HG02588 (cell line): ENCODE results near the gene HSBP1L1.

ENCODE experiments used
- ATAC-seq: cut with Tn5 transposase; IDR thresholded peaks from one replicate; pipeline ENCODE4 v1.9.1; 2021; ENCODE audit warnings: mild to moderate bottlenecking, moderate library complexity; ENCODE audit not compliant: unreplicated experiment

Gene HSBP1L1

DNA sequence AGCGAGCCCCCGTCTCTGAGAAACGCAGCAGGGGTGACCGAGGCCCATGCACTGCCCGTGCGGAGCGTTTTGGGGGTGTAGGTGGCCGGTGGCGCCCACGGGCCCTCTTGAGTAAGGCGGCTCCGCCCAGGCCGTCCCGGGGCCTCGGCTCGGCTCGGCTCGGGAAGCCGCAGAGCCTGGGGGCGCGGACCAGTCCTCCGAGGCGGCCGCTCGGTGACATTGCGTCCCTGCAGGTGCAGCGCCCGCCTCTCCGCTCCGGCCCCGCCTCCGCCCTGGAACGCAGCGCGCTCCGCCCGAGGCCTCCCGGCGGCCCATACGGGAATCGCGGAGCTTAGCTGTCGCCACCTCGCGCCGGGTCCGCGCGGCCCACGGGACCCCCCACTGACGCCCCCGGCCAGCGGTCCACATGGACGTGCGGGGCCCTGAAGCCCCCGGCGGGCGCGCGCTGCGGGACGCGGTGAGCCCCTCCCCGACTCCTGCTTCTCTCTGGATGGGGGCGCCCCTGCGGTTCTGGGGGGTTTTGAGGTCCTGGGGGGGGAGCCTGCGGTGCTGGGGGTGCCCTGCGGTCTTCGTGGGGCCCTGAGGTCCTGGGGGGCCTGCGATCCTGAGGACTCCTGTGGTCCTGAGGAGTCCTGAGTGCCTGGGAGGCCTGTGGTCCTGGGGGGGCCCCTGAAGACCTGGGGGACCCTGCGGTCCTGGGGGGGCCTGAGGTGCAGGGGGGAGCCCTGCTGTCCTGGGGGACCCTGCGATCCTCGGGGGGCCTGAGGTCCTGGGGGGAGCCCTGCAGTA lies at the start of gene HSBP1L1:
HSBP1L1 (plus strand) TSS at position 314 of the 789 bp plus-strand sequence; CDS start at position 407, 93 bp downstream.
- peak; percentile 60 for ATAC-seq

DNA sequence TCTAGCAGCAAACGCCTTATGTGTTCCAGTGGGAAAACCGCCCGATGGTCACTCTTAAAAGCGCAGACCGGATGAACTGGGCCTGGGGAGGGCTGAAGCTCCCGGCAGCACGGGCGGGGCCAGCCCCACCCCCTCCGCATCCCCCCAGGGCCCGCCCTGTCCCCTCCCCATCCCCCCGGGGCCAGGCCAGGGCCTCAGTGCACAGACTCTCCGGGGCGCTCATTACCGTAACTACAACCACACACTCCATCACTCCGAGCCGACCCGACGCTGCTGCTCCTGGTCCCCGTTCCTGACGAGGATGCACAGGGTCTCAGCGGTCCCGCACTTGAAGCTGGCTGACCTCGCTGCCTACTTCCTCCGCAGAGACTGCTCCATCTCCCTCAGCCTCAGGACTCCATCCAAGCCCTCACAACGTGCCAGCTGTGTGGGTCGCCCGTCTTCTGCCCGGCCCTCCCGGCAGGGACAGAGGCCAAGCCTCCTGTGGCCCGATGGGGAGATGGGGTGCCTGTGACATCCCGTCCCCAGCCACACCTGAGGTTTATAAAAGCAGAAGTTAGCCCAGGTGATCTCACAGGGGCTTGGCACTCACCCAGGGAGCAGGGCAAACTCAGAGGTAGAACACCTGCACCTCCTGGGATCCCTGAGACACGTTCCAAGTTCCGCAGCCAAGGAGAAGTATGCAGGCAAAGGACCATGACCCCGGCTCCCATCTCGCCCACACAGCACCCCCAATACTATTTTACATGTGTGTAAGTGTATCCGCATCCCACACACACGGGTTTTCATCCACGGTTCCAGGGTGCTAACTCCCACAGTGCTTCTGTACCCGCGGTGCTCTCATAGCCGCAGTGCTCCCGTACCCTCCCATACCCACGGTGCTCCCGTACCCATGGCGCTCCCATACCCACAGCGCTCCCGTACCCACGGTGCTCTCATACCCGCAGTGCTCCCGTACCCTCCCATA lies 49.0 kb upstream of the HSBP1L1 start:
- ATAC-seq, result no peak

DNA sequence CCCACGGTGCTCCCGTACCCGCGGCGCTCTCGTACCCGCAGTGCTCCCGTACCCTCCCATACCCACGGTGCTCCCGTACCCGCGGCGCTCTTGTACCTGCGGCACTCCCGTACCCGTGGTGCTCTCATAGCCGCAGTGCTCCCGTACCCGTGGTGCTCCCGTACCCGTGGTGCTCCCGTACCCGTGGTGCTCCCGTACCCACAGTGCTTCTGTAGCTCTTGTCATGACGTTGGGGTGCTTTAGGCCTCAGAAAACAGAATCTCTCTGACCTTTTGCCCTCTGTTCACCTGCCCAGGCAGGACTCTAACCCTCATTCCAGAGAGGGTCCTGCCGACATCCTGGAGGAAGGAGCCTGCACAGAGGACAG lies 48.3 kb upstream of the HSBP1L1 start:
- ATAC-seq, result no peak

DNA sequence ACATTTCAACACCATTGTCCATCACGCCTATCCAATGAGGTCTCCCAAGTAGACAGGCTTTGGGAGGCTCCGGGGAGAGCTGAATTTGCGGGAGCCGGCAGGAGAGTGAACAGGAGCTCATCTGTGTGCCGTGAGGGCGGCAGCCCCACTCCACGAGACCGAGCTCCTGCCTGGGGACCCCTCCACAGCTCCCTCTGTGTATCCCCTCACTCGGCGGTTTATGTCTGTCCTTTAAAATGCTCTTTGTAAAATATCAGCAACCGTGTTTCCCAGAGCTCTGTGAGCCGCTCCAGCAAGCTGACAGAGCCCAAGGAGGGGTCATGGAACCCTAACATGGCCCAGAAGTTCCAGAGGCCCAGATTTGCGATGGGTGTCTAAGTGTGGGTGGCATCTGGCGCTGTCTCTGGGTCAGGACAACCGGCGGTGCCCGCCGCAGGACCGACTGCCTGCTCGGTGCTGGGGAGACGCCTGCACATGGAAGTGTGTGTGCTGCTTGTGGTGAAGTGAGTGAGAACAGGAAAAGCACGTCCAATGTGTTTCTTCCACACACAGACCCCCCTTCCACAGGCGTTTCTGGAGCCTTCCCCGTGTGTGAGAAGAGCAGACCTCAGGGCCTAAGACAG lies 47.8 kb upstream of the HSBP1L1 start:
- ATAC-seq, result no peak

DNA sequence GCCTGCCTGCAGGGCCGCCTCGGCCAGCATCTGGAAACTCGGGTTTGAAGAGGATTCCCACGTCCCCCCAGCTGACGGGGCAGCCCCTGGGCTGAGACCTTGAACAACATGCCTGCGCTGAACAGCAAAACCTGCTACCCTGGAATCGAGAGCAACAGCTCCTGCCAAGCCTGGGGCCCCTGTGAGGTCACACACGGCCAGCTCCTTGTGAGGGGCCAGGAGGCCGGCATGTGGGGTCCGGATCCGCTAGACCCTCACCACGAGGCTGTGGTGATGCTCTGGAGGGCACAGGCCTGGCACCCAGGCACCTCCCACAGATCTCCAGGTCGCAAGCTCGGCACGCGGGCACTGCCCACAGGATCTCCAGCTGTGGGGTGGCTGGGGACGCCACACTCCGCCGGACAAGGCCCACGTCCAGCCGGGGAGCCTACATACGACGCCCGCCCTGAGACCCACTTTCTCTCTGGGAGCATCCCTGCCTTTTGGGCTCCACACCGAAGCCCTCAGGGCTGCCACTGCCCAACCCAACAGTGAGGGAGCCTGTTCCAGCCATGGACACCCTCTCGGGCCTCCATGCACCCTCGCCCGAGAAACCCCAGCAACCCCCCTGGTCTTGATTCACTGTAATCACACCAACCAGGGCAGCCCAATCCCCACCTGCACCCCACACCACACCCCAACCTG lies 47.1 kb upstream of the HSBP1L1 start:
- ATAC-seq, result no peak

DNA sequence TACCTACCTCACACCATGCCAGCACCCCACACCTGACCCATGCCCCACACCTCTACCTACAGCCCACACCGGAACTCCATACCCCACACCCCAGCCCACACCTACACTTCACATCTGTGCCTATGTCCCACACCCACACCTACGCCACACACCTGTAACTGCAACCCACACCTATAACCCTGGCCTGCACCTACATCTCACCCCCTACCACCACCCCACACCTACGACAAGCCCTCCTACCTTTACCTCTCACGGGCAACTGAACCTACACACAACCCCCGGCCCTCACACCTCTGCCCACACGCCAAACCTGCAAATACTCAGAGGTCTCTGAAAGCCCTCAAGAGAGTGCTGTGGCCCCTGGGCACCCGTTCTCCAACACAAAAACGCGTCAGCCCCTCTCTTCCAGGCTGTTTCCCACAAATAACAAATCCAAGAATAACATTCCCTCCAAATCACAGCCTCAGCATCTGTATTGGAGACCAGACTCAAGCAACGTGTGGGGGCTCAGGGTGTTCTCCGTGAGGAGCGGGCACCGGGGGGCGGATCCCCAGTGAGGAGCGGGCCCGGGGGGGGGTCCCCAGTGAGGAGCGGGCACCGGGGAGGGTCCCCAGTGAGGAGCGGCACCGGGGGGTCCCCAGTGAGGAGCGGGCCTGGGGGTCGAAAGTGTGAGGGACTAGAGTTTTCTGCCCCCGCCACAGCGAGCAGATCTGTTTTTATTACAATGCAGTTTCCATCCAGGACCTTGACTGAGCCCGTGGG lies 46.4 kb upstream of the HSBP1L1 start:
- no peak for ATAC-seq

DNA sequence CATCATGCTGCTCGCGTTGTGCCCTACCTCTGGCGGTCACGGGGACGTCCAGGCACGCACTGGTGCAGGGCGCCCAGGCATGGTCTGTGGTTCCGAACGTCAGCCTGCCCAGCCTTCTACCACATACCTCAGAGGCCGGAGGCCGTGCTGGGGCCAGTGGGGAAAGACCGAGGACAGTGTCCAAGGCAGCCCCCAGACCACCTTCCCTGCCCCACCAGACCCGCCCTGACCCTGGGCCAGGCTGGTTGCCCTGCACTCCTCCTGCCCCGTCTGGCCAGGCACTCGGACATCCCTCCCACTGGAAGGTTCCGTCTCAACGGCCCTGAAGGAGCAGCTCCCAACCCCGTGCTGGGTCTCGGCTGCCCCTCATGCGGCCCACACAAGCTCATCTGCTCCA lies 45.8 kb upstream of the HSBP1L1 start:
- ATAC-seq, result no peak

DNA sequence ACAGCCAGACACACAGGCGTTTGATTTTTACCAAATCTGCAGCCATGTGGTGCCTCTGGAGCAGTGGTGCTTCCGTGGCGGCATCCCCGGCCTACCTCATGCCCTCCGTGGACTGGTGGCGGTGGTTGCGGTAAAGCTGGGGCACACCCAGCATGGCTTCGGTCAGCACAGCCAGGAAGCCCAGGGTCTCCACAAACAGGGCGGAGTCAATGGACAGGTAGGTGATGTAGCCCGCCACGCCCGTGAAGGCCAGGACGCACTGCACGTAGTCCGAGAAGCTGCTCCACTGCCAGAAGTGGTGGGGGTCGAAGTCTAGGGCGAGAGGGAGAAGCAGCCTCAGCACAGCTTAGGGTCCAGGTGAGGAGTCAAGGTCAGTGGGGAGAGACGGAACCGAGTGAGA lies 45.4 kb upstream of the HSBP1L1 start:
- ATAC-seq, result no peak

DNA sequence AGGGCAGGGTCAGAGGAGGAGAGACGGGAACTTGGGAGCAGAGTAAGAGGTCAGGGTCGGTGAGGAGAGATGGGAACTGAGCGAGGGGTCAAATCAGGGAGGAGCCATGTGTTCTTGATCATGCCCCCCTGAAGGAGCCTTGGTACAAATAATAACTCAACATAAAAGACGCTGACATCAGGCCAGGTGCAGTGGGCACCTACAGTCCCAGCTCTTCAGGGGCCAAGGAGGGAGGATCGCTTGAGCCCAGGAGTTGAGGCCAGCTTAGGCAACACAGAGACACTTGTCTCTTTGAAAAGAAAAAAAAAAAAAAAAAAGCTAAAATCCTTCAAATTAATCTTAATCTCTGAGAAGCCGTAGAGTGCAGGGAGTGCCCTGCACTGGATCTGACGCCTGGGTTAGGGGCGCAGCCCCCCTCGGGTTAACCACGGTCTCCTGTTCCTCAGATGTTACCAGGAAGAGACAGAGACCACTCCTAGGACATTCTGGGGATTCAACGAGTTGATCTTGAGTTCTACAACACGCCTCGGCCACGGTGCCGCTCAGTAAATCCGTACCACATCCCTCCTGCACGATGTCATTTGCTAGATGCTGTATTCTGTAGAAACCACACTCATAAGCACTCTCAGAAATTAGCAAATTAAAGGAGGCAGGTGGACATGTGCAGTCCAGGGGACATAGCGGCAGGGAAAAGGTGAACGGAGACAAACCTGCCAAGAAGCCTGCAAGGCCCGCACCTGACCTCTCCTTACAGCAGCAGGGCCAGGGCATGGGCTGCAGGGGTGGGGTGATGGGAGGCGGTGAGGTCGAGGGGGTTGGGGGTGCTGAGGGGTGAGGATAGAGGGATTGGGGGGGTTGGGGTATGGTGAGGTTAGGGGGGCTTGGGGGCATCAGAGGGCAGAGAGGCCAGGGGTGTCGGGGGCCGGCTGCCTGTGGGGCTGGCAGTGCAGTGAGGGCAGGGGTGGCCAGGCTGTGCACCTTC lies 42.2 kb upstream of the HSBP1L1 start:
- no peak for ATAC-seq

DNA sequence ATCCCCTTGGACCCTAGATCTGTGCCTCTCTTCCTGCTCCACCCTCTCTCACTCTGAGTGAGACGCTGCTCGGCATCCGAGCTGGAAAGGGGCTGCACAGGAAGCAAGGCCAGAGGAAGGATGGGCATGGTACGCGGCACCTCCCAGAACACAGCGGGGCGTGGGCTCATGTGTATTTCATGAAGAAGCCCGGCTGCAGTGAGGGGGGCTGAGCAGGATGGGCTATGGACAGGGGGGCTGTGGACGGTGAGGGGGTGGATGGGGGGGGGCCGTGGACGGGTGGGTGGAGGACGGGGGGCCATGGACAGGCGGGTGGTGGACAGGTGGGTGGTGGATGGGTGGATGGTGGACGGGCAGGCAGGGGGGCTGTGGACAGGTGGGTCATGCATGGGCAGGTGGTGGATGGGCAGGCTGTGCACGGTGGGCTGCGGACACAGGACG lies 41.5 kb upstream of the HSBP1L1 start:
- ATAC-seq, result no peak

DNA sequence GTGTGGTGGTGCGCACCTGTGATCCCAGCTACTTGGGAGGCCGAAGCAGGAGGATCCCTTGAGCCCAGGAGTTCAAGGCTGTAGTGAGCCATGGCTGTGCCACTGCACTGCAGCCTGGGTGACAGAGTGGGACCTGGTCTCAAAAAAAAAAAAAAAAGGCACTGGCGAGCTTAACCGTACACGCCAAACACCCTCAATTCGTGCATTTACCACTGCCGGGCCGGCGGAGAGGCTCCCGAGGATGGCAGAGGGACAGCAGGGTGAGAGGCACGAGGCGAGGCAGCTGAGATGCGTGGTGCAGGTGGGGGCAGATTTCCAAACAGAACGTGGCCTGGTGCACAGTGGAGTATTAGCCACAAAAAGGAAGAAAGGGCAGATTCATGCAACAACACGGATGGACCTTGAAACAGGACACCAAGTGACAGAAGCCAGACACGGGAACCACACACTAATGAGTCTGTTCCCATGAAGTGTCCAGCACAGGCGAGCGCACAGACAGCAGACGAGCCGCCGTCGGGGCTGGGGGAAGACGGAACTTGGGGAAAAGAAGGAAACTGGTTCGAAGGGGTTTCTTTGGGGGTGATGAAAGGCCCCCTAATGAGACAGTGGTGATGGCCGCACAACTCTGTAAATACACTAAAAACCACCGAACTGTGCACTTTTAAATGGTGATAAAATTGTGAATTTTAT lies 40.4 kb upstream of the HSBP1L1 start:
- ATAC-seq, result no peak

DNA sequence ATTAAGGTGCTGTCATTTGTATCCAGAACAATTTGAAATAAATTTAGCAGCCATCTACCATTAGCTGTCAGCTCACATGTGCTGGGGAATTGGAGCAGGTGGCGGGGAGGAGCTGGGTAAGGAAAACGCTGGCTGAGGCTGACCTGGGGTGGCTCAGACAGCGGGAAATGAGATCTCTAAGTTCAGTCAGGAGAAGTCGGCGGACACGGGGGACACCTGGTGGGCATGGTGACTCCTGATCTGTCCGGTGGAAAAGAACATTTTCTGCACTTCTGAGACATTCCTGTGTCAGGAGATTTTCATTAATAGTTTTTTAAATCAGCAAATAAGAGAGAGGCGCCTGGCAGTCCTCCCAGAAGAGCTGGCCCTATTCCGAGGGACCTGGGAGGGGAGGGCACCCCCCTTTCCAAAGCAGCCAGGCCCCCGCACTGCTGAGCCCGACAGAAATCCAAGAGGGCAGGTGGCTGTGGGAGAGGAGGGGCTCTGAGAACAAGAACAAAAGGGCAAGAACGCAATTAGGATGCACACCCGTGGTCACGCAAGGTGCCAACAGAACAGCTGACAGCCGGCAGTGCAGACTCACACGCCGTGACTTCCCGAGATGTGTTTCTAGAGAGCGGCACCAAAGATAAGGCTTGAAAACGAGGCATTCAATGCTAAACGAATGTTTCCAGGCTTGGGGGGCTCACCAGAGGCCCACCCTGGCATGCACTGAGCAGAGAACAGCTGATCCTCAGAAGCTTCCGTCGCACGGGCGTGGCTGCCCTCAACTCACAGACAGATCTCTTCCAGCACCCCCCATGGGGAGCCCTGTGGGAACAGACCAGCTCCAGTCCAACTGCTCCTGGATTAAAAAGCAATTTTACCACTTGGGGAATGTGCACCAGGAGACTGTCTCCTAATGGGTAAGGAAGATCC lies 39.4 kb upstream of the HSBP1L1 start:
- no peak for ATAC-seq

DNA sequence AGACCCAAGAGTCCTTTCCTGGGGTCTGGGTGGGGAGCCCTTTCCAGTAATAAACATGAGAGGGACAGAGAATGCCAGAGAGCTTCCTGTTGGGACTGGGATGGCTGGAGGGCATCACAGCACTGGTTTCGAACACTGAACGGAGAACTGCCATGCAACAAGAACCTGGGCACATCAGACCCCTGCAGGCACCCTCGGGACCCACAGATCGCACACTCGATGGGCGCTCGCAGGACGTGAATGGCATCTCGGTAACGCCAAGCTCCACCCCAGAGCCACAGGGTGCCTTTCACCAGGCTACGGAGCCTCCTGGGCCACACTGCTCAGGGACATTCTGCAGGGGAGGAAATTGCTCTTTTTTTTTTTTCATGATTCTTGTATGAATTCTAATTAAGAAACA lies 38.1 kb upstream of the HSBP1L1 start:
- ATAC-seq, result no peak

DNA sequence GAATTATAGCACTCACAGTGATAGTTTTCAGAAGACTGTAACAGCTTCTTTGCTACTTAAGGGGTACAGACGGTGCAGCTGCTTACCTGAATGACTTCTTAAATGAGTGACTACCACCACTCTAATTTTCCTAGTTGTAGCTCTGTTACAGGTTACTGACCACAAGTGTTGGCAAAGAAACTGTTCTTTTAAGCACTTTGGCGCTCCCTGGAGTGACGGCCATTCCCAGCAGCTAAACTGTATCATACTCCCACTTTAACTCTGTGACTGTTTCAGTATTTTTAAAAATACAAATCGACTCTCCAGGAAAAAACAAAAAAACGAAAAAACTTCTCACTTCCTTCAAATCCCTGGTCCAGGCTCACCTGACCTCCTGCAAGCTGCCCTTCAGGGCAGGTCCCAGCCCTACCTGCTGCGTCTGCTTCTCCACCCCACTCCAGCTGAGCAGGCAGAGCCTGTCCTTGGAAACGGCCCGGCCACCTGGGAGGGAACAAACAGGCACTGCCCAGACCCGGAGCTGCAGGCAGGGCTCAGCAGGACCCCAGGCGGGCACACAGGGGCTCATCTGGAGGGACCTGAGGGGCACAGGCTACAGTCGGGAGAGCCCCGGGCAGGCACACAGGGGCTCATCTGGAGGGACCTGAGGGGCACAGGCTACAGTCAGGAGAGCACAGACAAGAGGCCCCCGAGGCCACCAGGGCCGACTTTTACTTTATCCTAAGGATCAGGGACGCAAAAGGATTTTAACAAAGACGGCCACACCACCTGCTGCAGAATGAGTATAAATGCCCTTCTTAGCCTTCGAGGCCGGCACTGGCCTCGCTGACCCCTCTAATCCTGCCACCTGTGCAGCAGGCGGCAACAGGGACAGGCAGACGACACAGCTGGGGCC lies 37.5 kb upstream of the HSBP1L1 start:
- ATAC-seq, result no peak

DNA sequence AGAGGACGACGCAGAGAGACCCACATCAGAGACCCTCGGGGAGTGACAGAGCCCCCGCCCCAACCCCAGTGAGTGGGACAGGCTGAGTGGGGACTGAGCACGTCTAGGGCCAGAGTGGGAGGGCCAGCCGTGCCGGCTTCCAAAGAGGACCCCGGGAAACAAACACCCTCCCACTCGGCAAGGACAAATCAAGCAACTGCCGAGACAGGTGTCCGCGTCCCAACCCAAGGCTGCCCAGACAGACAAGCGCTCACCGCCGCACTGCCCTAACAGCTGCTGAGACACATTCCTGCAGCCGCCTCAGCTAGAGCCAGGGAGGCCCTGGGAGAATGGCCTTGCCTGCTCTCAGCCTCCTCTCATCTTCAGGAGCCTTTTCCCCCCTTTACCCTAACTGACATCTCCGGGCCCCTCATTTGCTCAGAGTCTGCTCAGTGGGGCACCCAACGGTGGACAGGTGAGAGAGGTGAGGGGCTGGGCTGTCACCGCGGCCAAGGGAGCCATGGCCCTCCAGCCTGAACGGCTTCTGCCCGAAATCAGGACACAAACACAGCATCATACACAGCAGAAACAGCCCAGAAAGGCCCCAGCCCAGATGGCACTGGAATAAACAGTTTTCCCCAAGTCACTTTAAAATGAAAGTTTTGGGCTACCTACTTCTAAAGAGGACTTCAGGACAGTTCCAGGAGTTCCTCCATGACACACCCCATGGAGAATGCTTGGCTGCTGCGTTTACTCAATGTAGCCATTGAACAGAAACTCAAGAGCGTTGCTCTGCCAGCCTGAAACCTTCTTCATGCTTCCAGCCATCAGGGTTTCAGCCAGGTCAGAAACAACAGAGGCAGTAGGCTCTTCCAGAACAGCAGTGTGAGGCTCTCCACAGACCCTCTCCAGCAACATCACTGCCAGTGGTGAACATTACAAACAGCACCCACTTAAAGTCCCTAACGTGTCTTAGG lies 36.6 kb upstream of the HSBP1L1 start:
- ATAC-seq, result no peak
